ENCODE results near the gene PINLYP. TPM values are rescaled to one million over a fixed set of nuclear protein-coding genes. Genes with fewer than 3 reads are reported as not detected.

PINLYP gene
- total and polyA plus RNA-seq, 2 experiments from 2014 or later = 7.8 to 11.1 TPM

- TF ChIP-seq CREB1 (CRISPR knock-in tag; IDR thresholded peaks at IDR 0.05; ENCODE audit: low read depth) = no peak
- TF ChIP-seq EZH2phosphoT487 (IDR thresholded peaks at IDR 0.05; ENCODE audit: unreplicated experiment) = no peak
Measured at GRCh38 chr19:43611788-43612187, 36.2 kb downstream of the PINLYP start, which contains the start of gene SRRM5 (continued).

GRCh38 chr19:43612374-43612773 lies 36.8 kb downstream of the PINLYP start:
- H2AFZ ChIP-seq = no peak overlapping the region
- no peaks in the 10 kb centered on the region for H3K4me1 ChIP-seq (ENCODE audit: insufficient read depth)
- H3K4me2 ChIP-seq = no peak overlapping the region
- H3K36me3 ChIP-seq (ENCODE audit: insufficient read depth) = no peaks in the 10 kb centered on the region
- Mint-ChIP-seq H3K9me3 (peaks cover 11% of the 10 kb centered on the region), H3K36me3 (ENCODE audit: low read depth) (peaks cover 36% of the 10 kb centered on the region), H3K4me3 (no peak overlapping the region), H3K27me3 (ENCODE audit: insufficient read depth, low read depth, poor library complexity) (peaks cover 18% of the 10 kb centered on the region), H3K27ac (no peak overlapping the region), H3K4me1 (peaks cover 6% of the 10 kb centered on the region)
- no peak for DNase-seq (ENCODE audit: low spot score)
- ATAC-seq = no peak
- no peak overlapping the region for H3K27ac ChIP-seq (ENCODE audit: low read depth)
- H3K9me2 ChIP-seq (ENCODE audit: insufficient read depth) = no peaks in the 10 kb centered on the region
- H3K4me3 ChIP-seq = no peak overlapping the region
- H4K20me1 ChIP-seq (replicated peaks; ENCODE audit: insufficient read depth) = no peaks in the 10 kb centered on the region; the same call in 1 of the 2 replicates
- H3F3A ChIP-seq (replicated peaks; ENCODE audit: low read depth) = no peaks in the 10 kb centered on the region
- H3K27me3 ChIP-seq (ENCODE audit: insufficient read depth) = no peaks in the 10 kb centered on the region
- TF ChIP-seq POLR2AphosphoS5 (IDR thresholded peaks at IDR 0.05; ENCODE audit: low read depth) = no peak
- TF ChIP-seq ZNF331 (CRISPR knock-in tag; IDR thresholded peaks at IDR 0.05; ENCODE audit: low read depth) = no peak
- no peak for TF ChIP-seq REST (IDR thresholded peaks at IDR 0.05; ENCODE audit: unreplicated experiment)
- no peak for TF ChIP-seq CTCF (conservative IDR thresholded peaks at IDR 0.05; ENCODE audit: low read depth in 2 of 2)
- TF ChIP-seq NANOG (IDR thresholded peaks at IDR 0.05; ENCODE audit: borderline replicate concordance) = no peak
- no peak for TF ChIP-seq ZNF462 (CRISPR knock-in tag; IDR thresholded peaks at IDR 0.05)
- no peak for TF ChIP-seq JUNB (IDR thresholded peaks at IDR 0.05; ENCODE audit: unreplicated experiment)
- TF ChIP-seq ZNF114 (CRISPR knock-in tag; IDR thresholded peaks at IDR 0.05) = no peak
- TF ChIP-seq EZH2 (IDR thresholded peaks at IDR 0.05; ENCODE audit: low read depth, unreplicated experiment) = no peak
- TF ChIP-seq STAT1 (IDR thresholded peaks at IDR 0.05; ENCODE audit: unreplicated experiment) = no peak
- TF ChIP-seq ETS1 (IDR thresholded peaks at IDR 0.05) = no peak
- no peak for TF ChIP-seq EZH2phosphoT487 (IDR thresholded peaks at IDR 0.05; ENCODE audit: unreplicated experiment)
- no peak for TF ChIP-seq CREB1 (CRISPR knock-in tag; IDR thresholded peaks at IDR 0.05; ENCODE audit: low read depth)
- H3K79me2 ChIP-seq (replicated peaks; ENCODE audit: insufficient read depth) = peaks cover 12% of the 10 kb centered on the region; the same call in 1 of the 2 replicates

All from GM23338 (cell line).